Skeletal muscle cell (primary cell): Measurements from ENCODE around the gene SPATS2L.

Source experiments
- DNase-seq: peaks from one replicate; pipeline ENCODE4 v3.0.0-alpha.2; 2010; ENCODE audit warnings: low read depth
- H3K4me3 ChIP-seq: 2 replicates; pipeline ENCODE4 v1.5.1; 2011; ENCODE audit warnings: low read depth, mild to moderate bottlenecking, control low read depth, low read length, moderate library complexity

SPATS2L gene

DNA sequence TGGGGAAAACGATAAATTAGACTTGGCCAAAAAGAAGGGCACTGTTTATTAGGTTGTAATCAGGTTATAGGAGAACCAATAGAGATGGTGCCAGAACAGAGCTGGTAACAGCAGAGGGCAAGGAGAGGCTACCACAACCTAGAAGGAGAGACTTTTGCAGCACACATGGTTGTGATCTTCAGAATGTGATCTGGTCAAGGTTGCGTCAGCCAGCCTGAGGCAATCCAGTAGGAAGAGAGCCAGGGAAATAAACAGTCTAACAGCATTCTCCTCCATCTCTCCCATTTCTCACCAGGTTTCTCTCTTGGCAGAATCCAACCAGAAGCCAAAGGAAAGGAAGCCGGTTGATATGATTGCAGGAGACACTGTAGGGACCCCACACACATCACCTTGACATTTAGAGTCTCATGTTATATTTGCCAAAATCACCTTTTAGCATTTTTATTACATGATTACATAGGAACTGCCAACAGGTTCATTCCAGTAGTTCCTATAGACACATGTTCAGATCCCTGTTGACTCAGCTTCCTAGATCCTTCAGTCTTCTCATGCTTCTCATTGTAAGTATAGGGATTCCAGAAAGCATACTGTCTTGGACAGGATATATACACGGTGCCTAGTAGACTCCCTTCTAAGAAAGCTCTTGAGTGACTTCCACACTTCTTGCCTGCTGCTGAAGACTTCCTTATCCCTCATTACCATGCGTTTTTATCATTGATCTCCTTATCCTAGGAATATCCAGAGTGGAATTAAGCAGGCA, 17.6 kb upstream of the SPATS2L start:
- no peak overlapping the region for H3K4me3 ChIP-seq
- DNase-seq: peak; percentile 57

DNA sequence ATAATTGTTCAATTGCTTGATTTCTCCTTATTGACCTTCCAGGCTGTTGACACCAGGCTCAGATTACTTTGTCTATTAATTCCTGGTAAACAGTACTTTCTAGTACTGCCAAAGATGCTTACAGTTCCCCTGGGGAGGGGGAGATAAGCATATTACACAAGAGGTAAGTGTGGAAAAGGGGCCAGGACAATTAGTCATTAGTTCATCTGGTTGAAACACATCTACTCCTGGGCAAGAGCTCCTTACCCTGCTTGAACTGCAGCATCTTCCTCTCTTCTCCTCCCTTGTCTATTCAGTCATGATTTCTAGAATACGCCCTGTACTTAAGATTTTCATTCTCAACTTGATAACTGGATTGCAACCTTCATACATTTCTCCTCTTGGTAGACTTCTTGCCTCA, 10.4 kb upstream of the SPATS2L start:
- DNase-seq: no peak
- no peak overlapping the region for H3K4me3 ChIP-seq

DNA sequence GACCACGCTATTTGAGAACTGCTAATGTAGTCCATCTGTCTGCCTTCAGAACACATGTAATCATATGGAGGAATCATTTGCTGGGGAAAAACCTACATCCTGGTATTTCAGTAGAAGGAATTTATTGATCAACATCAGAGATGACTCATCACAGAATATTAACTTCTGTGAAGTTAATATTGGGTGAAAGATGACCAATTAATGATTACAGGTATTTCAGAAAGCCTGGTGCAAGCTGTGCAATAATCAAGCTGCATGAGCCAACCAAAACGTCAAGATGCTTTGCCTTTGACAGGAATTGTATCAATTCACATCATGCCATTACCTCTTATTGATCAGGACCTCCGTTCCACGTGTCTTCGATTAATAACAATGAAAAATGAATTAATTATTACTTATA, 9.4 kb upstream of the SPATS2L start:
- DNase-seq: no peak
- H3K4me3 ChIP-seq: no peak overlapping the region

DNA sequence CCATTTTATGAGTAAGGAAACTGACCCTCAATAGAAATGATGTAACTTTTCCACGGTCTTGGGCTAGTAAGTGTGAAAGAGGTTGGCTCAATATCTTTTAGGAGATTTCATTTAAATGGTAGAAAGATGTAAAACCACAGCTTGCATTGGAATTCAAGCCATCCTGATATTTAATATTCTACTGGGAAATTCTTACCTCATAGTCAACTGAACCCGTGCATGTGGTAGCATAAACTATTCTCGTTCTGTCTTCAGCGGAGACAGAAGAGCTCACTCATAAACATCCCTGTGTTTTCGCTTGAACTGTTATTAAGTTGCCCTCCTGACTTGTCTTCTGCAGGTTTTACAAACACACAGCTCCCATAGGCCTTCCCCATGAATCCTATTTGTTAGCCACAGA, 8.5 kb upstream of the SPATS2L start:
- no peak overlapping the region for H3K4me3 ChIP-seq
- DNase-seq: peak; percentile 56

DNA sequence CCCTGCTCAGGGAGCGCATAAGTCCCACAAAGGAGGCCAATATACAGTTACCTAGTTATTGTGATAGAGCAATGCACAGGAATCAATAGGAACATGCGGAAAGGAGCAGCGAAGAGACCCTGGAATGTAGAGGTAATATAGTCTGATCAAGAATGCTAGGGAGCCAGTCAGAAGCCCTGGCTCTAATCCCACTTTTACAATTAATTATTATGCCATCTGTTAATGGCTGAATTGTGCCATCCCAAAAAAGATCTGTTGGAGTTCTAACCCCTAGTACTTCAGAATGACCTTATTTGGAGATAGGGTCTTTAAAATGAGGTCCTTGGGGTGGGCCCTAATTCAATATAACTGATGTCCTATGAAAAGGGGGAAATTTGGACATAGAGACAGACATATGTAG, 7.7 kb upstream of the SPATS2L start:
- H3K4me3 ChIP-seq: no peak overlapping the region
- no peak for DNase-seq

DNA sequence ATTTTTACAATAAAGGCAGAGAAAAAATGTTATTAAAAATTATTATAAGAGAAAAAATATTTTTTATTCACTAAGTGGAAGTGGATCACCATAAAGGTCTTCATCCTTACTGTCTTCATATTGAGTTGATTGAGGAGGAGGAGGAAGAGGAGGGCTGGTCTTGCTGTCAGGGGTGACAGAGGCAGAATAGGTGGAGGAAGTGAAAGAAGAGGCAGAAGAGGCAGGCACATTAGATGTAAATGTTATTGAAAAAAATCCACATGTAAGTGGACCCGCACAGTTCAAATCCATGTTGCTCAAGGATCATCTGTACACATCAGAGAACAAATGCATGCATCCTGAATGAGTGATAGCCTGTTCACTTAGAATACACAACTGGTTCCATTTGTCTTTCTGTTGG, 6.4 kb upstream of the SPATS2L start:
- no peak overlapping the region for H3K4me3 ChIP-seq
- no peak for DNase-seq

DNA sequence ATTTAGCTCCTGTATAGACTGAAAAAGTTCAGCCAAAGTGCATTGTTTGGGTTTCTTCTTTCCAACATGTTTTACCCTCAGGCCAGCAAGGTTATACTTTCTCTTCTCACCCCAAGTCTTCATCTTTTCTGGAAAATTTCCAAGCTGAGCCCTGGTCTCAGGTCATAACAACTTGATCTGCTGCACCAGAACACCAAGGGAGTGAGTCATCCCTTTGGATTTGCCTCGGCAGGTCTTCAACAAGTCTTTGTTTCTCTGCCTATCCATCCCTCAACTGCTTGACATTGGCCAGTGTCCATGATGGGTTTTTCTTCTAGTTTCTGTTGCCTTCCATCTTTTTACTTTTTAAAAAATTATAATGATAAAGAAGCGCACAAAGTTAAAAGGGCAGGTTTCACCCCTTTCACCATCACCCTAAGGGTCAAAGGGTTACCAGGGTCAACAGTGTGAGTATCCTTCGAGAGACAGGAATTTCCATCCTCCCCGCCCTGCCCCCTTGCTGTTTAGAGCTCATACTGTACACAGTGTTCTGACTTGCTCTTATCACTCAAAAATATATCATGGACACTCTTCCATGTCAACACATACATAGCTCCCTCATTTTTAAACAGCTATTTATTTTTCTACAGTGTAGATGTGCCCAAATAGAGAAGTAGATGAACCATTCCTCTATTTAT, 5.7 kb upstream of the SPATS2L start:
- H3K4me3 ChIP-seq: no peak overlapping the region
- DNase-seq: peak; percentile 63

DNA sequence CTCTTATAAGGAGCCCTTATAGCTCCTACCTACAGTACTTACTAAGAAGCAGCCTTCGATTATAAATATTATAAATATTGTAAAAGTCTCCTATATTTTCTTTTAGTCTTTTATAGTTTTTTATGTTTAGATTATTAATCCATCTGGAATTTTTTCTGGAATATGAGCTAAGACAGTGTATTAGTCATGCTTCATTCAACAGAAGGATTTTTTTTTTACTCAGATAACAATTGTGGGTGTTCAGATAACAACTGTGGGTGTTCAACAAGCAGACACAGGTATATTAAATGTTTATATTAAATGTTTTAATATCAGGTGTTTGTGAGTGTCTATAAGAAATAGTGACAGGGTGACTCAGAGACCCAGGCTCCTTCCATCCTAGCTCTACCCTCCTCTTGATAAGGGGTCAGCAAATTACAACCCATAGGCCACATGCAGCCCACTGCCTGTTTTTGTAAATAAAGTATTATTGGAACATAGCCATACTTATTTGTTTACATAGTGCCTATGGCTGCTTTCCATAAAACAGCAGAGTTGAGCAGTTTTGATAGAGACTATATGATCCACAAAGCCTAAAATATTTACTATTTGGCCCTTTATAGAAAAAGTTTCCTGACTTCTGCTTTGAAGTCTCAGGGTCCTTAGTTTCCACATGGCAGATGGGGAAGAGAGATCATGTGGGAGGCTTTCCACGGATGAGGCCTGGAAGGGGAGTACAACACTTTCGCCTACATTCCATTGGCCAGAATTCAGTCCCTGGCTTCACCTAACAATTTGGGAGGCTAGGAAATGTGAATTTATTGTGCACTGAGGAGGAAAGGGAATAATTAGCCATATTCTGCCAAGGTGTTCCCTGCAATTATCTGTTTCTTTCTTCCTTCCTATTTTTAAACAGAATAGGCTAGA, 4.3 kb upstream of the SPATS2L start:
- no peak overlapping the region for H3K4me3 ChIP-seq
- no peak for DNase-seq

DNA sequence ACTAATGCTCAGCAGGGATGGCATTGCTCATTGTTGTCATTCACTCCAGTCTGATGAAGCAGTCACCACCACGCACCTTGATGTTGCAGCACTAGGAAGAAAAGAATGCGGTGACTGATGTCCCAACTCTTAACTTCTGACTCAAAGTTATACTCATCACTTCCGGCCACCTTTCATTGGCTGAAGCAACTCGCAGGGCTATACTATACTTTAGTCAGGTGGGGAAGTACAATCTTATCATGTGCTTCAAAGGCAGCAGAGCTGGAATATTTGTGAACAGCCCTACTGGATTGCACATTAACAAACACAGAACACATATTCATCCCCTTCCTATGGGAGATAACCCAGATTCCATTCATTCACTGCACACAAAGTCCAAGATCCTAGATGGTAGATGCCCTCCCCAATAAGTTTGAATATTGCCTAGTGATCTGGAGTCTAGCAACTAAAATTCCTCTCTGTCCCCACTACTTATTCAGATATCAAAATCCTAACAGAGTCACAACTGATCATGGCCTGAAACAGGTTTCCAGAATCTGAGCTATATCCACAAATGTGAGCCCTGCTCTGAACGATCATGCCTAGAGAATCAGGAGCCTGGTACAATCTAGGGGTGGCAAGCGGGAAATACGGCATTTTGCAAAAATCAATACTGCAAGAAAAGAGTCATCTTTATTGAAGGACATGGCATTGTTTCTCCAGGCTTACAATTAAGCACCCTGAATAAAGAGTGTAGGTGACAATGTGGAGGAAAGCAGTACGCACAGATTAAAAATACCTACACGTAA, 3.4 kb upstream of the SPATS2L start:
- H3K4me3 ChIP-seq: no peak overlapping the region
- peak; percentile 31 for DNase-seq

DNA sequence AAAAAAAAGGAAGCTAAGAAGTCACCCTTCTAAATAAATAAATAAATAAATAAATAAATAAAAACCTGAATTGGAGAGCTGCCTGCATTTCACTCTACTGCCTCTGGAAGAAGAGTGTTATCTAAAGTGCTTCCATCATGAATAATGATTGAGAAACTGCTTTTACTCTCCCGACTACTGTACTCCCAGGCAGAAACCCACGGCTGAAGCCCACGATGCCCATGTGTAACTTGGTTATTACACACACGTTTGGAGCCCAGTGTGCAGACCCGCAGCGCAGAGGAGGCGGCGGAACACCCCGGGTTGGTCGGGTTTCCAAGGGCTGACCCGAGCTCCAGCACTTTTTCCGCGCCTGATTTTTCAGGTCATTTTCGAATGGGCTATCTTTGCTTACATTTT, 697 bp upstream of the SPATS2L start:
- peak overlapping the region; percentile 76 for H3K4me3 ChIP-seq
- DNase-seq: no peak

DNA sequence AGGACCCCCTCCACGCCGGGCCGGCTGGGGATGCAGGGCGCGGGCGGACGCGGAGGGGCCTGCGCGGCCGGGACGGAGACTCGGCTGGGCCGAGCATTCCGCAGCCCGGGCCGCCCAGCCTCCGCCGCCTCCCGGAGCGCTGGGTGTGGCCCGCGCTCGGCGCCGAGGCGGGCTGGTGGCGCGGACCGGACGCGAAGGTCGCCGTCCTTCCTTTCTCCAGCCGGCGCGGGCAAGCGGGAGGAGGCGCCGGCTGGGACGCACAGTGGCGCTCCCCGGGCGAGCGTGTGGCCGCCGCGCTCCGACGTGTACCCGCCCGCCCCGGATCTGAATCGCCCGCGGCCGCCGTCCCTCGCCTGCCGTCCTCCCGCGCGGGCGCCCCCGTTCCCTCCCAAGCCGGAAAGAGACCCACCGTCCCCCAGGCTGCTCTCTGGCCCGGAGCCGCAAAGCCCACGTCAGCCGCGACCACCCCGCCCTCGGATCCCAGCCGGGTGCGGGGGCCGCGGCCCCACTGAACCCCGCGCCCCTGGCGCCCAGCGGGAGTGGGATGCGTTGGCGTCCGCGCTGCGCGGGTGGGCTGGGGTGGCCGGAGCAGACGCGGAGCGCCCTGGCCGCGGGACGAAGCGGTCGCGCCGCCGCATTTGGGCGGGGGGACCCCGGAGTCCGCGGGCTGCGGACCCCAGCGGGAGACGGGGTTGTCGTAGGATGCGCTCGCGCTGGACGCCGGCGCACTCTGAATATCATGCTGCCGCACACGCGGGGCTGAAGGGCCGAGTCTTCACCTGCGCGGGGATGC, 634 bp downstream of the SPATS2L start:
- DNase-seq: no peak
- peak overlapping the region; percentile 76 for H3K4me3 ChIP-seq

DNA sequence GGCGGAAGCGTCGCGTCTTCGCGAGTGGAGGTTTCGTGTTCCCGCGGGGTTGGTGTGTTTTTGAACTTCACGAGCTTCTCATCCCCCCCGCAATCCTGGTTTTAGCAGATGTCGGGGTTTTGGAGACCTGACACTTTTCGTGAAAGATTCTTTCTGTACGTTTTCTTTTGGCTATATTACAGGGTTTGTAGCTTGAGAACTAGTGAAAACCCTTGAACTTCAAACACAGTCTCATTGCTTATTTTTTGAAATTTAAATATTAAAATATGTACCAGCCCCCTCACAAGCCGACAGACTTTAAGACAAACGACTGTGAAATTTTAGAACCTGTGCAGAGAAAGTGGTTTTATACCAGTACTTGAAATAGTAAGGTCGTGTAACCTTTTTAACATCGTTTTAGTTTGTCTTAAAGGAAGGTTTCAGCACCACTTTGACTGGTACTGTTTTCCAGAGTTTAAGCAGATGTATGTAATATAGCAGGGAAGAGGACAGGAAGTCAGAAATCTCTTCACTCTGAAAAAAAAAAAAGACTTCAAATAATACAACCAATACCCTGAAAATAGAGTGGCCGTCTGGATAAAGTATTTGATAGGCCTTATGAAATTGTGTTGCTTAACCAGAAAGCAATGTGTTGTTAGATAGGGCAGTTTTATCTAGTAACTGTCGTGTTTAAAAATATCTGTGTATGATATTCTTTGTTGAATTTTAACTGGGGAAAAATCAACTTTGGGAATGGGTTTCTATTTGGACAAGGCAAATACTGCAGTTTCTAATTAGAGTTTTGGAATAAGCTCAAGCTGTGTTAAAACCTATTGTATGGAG, 1.4 kb downstream of the SPATS2L start:
- H3K4me3 ChIP-seq: peak overlapping the region; percentile 76
- no peak for DNase-seq

DNA sequence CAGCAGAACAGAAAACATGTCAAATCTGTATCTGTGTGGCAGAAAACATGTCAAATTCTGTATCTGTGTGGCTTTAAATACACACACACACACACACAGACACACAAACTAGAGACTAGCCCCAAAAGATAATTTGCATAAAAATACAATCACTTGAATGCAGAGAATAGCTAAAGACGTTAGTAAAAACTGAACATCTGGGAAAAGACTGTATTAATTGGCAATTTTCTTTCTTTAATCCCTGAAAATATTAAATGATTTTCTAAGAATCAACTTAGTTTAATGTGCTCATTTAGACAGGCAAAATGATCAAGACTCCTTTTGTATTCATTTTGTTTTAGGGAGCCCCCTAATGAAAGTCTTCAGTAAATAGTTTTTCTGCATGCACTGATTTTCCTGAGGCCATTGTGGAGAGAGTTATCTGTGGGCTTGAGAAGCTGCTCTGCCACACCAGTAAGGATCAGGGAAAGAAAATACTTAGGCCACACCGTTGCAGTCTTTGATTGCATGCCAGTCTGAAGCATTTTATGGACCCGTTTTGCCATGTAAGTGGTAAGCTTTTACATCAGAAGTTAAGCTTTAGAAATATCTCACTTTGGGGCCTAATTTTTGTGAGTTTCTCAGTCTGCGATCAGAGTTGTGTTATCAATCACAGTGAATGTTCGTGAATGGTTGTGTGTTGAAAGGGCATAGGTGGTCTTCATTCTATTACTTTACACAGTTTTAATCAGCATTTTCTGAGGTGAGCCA, 2.2 kb downstream of the SPATS2L start:
- peak overlapping the region; percentile 76 for H3K4me3 ChIP-seq
- DNase-seq: no peak

DNA sequence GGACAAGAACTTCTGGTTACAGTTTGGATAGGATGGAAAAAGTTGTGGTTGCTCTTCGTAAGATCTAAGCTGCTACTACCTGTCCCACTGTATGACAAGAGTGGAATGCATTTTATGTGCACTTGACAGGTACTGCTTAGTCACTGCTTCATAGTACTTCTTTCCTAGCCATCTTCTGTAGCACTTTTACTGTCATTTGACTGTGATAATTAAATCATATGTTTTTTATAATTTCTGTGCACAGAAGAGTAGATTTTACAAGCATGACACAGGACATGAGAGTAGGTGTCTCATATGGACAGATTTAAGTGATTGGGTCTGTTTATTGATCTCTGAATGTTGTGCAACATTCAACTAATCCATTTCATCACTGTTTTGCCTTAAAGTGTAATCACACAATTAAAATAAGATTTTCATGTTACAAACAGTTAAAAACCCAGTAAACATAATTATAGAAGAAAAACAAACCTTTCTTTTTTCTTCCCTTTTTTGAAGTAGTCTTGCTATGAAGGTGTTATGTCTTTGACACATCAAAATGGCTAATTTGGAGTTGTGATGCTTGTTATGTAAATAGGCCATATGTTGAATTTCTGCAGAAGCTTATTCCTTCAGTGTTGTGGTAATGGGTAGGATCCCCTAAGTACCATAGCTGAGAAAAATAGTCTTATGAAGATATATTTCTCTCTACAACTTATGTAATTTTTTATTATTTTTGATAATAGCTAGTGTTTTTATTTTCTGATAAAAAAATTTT, 3.0 kb downstream of the SPATS2L start:
- DNase-seq: no peak
- peak overlapping the region; percentile 76 for H3K4me3 ChIP-seq

DNA sequence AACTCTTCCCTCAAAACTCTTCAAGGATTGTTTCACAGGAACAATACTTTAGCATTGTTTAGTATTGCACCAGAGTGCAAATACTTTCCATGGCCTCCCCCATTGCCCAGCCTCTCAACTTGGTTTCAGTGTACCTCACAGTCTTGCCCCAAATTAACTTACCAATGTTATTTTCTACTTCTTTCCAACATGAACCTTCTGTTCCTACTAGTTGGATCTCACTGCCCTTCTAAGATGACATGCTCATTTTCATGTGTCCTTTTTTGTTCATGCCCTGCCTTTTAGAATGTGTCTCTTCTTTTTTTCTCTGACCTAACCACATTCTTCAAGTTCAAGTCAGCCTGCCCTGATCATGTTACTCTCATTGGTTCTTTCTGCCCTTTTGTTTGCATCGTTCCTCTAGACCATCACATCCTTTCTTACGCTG, 4.1 kb downstream of the SPATS2L start:
- H3K4me3 ChIP-seq: peak overlapping the region; percentile 24

DNA sequence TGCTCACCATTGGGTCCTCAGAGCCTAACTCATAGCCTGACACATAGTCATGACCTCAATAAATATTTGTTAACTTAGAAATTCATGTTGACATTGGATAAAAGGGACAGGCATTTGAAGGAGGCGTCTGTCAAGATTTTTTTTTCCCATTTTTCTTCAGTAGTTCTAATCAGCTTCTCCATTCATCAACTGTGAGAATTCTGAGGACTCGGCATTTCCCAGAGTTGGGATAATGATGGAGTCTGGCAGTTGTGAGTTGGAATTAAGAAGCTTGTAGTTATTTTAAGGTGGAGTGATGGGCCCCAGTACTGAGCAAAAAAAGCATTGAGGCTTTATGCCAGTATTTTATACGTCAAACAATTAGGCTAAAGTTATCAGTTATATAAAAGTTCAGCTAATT, 4.6 kb downstream of the SPATS2L start:
- no peak for DNase-seq
- H3K4me3 ChIP-seq: peak overlapping the region; percentile 6

More for the DNA sequence above, 4.1 kb downstream of the SPATS2L start:
- peak; percentile 52 for DNase-seq
